H7 (cell line): Measurements from ENCODE around the gene IL13RA2. TPM values are rescaled to one million over a fixed set of nuclear protein-coding genes. Genes with fewer than 3 reads are reported as not detected.

Experiments used
- DNase-seq: peaks from one replicate; pipeline ENCODE4 v3.0.0; 2012
- H3K27me3 ChIP-seq: 2 replicates; pipeline ENCODE4 v1.6.0; 2011; ENCODE audit warnings: mild to moderate bottlenecking, low read length; ENCODE audit not compliant: control insufficient read depth, insufficient read depth
- H3K36me3 ChIP-seq: replicated peaks from 2 replicates; pipeline ENCODE4 v1.5.1; 2011; ENCODE audit warnings: low read length; ENCODE audit not compliant: control insufficient read depth, insufficient read depth
- H3K4me3 ChIP-seq: 2 replicates; pipeline ENCODE4 v1.5.1; 2011; ENCODE audit warnings: low read depth, mild to moderate bottlenecking, control low read depth, low read length, moderate library complexity; ENCODE audit not compliant: insufficient read depth
- total RNA-seq: library from RNA; depleted of rRNA; stranded (reverse); fragments of >200 nt; shearing (Covaris generic); gene quantifications from 2 replicates; pipeline ENCODE4 v1.2.3, GENCODE V29; 2014; rRNA removed

The IL13RA2 gene, protein sequence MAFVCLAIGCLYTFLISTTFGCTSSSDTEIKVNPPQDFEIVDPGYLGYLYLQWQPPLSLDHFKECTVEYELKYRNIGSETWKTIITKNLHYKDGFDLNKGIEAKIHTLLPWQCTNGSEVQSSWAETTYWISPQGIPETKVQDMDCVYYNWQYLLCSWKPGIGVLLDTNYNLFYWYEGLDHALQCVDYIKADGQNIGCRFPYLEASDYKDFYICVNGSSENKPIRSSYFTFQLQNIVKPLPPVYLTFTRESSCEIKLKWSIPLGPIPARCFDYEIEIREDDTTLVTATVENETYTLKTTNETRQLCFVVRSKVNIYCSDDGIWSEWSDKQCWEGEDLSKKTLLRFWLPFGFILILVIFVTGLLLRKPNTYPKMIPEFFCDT
- not detected in 2 replicates for total RNA-seq

GRCh38 chrX:115017455-115017854 is at the start of gene IL13RA2:
Gene IL13RA2 (minus strand): TSS chrX:115017616. CDS start chrX:115017269, 347 bp downstream.
- no peak for DNase-seq
- H3K4me3 ChIP-seq: no peak within 1 kb of the TSS
- no peaks in the 10 kb centered on the region for H3K36me3 ChIP-seq
- no peaks in the 10 kb centered on the region for H3K27me3 ChIP-seq

DNA sequence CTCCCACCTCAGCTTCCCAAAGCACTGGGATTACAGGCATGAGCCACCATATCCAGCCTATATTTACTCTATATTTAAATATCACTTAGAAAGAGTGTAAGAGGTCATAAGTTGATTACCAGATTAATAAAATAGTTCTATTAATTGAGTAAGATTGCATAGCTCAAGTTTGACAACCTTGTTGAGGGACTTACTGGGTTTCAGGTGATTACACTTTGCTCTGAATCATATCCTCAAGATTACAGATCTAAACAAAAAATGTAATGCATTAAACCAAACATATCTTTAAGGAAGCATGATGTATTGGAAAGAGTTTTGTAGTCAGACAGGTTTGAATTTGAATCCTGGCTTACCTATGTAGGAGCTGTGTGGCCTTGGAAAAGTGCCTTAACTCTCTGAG is 47.9 kb upstream of the IL13RA2 start:
- no peak overlapping the region for H3K4me3 ChIP-seq
- no peak for DNase-seq
- H3K27me3 ChIP-seq: no peaks in the 10 kb centered on the region
- no peaks in the 10 kb centered on the region for H3K36me3 ChIP-seq

DNA sequence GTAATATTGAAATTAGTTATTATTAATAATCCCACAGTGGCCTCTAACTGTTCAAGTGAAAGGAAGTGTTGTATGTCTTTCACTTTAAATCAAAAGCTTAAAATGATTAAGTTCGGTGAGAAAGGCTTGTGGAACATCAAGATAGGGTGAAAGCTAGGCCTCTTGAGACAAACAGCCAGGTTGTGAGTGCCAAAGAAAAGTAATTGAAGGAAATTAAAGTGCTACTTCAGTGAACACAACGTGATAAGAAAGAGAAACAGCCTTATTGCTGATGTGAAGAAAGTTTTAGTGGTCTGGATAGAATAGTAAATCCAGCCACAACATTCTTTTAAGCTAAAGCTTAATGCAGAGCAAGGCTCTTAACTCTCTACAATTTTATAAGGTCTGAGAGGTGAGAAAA is 42.6 kb upstream of the IL13RA2 start:
- Histone ChIP-seq H3K36me3 (no peaks in the 10 kb centered on the region), H3K27me3 (no peaks in the 10 kb centered on the region), H3K4me3 (no peak overlapping the region)
- DNase-seq: no peak

- no peak for DNase-seq
- no peaks in the 10 kb centered on the region for H3K36me3 ChIP-seq
- H3K27me3 ChIP-seq: no peaks in the 10 kb centered on the region
- H3K4me3 ChIP-seq: no peak overlapping the region
These were observed 40.9 kb upstream of the IL13RA2 start for GRCh38 chrX:115058276-115058675.

GRCh38 chrX:115054876-115055275 is 37.5 kb upstream of the IL13RA2 start:
- Histone ChIP-seq H3K27me3 (no peaks in the 10 kb centered on the region), H3K36me3 (no peaks in the 10 kb centered on the region), H3K4me3 (no peak overlapping the region)
- DNase-seq: no peak

DNA sequence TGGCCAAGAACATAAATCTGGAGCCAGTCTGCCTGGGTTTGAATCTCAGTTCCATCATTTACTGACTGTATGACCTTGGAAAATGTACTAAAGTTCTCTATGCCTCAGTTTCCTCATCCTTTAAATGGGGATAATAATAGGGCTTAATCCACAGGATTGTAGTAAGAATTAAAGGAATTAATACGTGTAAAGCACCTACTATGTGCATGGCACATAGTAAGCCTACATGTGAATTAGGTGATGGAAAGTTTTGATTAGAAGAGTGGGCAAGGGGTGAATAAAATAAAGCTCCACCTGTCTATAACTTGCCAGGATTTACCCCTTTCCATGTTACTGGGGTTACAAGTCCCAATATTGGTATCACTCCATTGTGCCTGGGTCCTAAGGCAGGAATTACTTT is 35.8 kb upstream of the IL13RA2 start:
- DNase-seq: no peak
- no peaks in the 10 kb centered on the region for H3K27me3 ChIP-seq
- no peak overlapping the region for H3K4me3 ChIP-seq
- H3K36me3 ChIP-seq: no peaks in the 10 kb centered on the region

DNA sequence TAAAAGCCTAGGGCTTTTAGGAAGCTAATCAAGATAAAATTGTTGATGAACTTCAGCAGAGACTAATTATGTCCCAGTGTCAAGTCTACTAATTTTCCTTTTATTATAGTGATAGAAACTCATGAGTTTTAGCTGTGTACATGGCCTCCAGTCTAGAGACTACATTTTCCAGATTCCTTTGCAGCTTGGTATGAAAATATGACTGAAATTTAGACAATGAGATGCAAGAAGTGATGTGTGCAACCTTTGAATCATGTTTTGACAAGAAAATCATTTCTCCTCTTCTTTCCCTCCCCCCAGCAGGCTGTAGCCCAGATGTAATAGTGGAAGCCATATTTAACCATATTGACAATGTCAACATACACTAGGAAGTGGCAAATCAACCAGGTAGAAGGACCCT is 30.3 kb upstream of the IL13RA2 start:
- no peak for DNase-seq
- Histone ChIP-seq H3K27me3 (no peaks in the 10 kb centered on the region), H3K4me3 (no peak overlapping the region), H3K36me3 (no peaks in the 10 kb centered on the region)

- DNase-seq: no peak
- Histone ChIP-seq H3K4me3 (no peak overlapping the region), H3K27me3 (no peaks in the 10 kb centered on the region), H3K36me3 (no peaks in the 10 kb centered on the region)
These were observed 29.8 kb upstream of the IL13RA2 start for GRCh38 chrX:115047181-115047580.

DNA sequence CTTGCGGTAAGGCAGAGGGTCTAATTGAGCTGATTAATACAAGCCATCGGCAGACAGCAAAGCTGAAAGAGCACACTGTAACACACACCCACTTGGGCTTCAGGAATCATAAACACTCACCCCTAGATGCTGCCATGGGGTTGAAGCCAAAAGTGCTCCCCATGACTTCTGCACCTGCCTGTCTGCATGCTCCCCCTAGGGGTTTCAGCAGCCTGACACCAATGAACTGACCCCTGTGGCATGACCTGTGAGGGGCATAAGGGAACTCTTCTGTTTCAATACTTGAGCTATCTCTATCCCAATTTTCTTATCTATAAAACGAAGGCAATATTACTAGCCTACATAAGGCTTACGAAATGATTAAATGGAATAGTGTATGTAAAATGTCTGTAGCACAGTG is 23.0 kb upstream of the IL13RA2 start:
- DNase-seq: no peak
- no peak overlapping the region for H3K4me3 ChIP-seq
- no peaks in the 10 kb centered on the region for H3K36me3 ChIP-seq
- H3K27me3 ChIP-seq: no peaks in the 10 kb centered on the region; the same call in 1 of the 2 replicates

DNA sequence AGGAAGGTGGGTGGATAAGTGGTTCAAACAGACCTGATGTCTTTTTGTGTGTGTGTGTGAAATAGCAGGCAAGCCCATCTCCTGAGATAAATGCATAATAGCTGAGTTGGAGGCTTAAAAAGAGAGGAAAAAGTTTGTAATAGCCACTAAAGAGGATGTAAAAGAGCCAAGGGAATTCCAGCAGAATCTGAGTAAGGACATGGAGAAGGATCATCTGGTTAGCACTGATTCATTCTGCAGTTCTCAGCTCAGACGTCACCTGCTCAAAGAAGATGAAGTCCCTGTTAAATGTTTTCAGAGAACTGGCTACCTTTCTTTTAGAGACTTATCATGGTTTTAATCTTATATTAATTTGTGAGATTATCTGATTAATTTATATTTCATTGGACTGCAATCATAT is 21.0 kb upstream of the IL13RA2 start:
- DNase-seq: no peak
- Histone ChIP-seq H3K36me3 (no peaks in the 10 kb centered on the region), H3K27me3 (no peaks in the 10 kb centered on the region; the same call in 1 of the 2 replicates), H3K4me3 (no peak overlapping the region)

DNA sequence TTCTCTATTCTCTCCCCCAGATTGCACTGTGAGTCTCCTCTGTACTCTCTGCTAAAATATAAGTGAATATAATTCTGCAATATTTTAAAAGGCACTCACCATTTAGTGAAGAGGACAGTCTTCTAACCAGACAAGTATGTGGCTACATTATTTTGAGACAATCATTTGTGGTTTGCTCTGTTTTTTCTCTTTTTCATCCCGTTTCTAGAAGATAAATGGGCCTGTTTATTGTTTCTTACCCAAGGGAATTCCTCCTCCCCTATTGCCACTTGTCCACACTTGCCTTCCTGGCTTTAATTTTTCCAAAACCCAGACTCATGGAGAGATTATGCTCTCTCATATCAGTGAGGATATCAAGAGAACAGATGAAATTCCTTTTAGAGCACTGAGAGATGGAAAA is 18.6 kb upstream of the IL13RA2 start:
- DNase-seq: no peak
- H3K27me3 ChIP-seq: no peaks in the 10 kb centered on the region; the same call in 1 of the 2 replicates
- no peak overlapping the region for H3K4me3 ChIP-seq
- H3K36me3 ChIP-seq: no peaks in the 10 kb centered on the region

DNA sequence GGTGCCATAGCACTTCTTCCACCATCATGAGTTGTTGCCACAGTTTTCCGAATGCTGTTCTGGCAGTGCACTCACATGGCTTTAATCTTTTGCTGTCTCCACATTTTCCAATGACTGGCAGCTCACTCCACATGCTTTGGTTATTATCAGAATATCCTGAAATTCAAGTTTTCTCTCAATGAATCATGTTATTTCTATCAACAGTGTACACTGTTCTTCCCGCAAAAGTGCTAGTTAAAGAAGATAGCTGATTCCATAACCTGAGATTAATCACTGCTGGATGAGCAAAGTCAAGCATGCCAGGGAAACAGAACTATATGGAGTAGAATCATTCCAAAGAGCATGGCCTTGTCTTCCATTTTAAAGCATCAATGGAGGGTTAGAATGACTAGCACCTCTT is 14.6 kb upstream of the IL13RA2 start:
- DNase-seq: no peak
- H3K27me3 ChIP-seq: no peaks in the 10 kb centered on the region
- H3K36me3 ChIP-seq: no peaks in the 10 kb centered on the region
- H3K4me3 ChIP-seq: no peak overlapping the region

- no peak for DNase-seq
- Histone ChIP-seq H3K36me3 (no peaks in the 10 kb centered on the region), H3K27me3 (no peaks in the 10 kb centered on the region), H3K4me3 (no peak overlapping the region)
These were observed 13.2 kb upstream of the IL13RA2 start for GRCh38 chrX:115030625-115031024.

DNA sequence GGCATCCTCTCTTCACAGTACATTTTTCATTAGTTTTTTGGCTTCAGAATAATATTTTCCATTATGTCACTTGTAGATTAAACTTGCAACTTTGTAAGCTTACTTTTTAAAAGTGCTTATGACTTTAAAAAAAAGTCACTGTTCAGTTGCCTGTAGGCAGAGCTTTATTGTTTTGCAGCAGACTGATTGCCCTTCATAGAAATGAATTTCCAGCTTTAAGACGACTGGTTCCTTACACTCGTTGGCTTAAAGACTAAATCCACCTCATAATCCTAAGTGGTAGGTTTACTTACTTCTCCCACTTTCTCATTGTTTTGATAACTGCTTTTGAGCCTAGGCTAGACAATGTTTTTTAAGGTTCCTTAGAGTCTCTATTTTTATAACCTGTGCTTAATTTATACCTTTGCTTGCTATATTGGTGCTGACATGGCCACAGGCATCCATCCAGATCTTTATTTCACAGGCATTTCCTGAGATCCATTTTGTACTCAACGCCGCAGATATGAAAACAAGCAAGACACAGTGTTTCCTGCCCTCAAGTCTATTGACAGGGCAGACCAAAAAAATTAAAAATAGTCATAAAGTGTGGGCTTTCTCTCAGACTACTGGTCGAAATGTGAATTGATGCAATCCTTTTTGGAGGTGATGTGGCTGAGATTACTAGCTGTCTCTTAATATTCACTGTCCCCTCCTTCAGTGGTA is 12.6 kb upstream of the IL13RA2 start:
- H3K4me3 ChIP-seq: no peak overlapping the region
- no peaks in the 10 kb centered on the region for H3K36me3 ChIP-seq
- DNase-seq: no peak
- H3K27me3 ChIP-seq: no peaks in the 10 kb centered on the region

- Histone ChIP-seq H3K36me3 (no peaks in the 10 kb centered on the region), H3K4me3 (no peak overlapping the region), H3K27me3 (no peaks in the 10 kb centered on the region)
- DNase-seq: no peak
These were observed 12.0 kb upstream of the IL13RA2 start for GRCh38 chrX:115029440-115029839.
